Left kidney (tissue), 2 donors: ENCODE results near the gene PCCA. TPM values are rescaled to one million over a fixed set of nuclear protein-coding genes. Genes with fewer than 3 reads are reported as not detected.
"Not testable (repeated sequence)": the region's sequence is repeated elsewhere in the genome, so short reads cannot be mapped to it uniquely, and the experiment has no call there.

Experiments
- DNase-seq: peaks from one replicate; pipeline ENCODE4 v3.0.0-alpha.2; 2013
- polyA plus RNA-seq: library from polyadenylated mRNA; unstranded; fragments of 120-200 nt; gene quantifications from one replicate; pipeline ENCODE4 v1.2.1, GENCODE V29; 2013; ENCODE audit not compliant: insufficient read length

Gene PCCA
- polyA plus RNA-seq, 1 donor, result 64.7 TPM

DNA sequence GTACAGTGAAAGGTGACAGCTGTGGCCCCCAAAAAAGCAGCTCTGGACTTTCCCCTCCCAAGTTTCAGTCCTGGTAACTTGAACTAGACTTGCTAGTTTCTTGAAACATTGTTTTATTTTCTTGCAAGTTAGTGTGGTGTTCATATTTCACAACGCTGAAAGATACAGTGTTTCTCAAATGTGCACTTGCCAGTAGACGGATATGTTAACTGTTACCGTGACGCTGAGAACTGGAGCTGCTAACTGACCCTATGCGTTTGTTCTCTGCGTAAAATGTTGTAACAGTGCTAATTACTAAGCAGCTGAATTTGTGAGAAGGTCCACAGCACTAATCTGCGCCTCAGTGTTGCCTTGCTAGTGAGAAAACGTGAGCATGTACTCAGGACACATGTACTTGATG is 420.1 kb downstream of the PCCA start:
- DNase-seq, result no peak

DNA sequence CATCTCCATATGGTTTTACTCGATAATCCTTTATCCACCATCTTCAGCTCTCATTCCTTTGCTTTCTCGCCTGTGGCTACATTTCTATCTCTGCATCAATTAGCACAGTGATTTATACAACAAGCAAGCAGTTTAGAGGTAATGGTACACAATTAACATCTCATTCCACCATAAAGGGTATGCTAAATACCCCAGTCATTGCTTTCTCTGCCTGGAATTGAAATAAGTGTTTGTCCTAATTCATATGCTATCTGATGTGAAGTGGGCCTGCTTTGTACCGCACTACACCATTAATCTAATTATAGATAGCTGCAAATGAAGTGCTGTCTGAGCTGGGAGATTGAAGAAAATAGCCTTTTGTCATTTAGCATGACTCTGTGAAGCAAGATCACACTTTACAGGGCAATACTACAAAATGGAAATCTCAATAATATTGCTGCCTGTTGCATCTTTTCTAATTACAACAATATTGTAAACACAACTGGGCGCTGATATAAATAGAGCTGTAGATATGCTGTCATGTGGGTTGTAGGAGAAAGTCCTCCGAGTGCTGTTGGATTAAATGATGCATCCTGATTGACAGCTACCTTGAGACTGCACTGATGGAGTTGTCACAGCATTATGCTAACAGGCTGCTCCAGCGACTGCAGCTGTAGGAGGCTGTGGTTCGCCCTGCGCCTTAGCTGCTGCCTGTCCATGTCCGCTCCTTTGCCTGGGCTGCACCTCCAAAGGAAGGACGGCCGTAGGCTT is 421.5 kb downstream of the PCCA start:
- DNase-seq, result no peak

DNA sequence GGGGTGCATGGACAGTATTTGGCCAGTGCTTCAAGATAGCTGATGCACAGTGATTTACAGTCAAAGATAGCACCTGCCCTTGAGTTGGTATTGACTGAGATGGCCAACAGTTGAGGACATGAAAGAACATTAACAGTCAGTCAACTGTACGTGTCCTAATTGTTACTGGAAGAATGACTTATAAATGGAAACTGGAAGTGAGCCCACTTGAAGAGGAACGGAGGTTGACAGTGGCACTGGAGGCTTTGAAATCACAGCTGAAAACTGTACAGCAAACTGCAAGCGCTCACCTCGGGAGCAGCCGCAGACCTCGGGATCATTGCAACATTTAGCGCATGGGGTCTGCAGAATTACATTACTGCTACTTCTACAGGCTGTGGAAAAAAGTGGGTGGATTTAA is 422.6 kb downstream of the PCCA start:
- no peak for DNase-seq

DNA sequence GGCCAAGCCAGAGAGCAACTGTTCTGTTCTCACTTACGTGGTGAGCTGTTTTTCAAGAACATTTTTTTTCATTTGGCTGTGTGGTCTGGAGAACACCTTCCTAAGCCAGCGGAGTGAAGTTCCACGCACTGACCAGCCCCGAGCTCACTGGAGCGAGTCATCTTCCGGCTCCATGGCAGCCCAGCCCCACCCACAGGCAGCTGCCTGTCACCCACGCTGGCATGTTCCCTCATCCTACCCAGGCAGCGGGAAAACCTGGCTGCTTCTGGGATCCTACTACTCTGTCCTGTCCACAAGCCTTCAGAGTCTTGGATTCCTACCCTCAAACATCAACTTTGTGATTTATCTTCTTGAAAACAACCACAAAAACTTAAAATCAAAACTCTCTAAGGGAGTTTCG is 423.5 kb downstream of the PCCA start:
- no peak for DNase-seq

DNA sequence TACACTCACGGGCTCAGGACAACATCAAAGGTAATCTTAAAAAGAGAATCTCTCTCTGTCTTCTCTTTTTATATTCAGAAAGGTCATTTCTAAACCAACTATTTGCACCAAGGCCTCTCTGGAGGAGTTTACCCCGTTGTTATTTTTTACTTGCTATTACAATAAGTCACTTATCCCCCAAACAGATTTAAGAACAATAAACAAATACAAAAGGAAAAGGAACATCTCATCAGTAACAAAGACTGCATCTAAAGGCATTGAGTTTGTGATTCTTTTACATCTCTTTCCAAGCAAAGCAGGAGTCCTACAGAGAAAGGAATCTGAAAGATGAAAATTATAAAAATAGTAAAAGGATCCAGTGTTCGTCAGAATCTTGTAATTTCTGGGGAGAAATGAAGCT is 424.3 kb downstream of the PCCA start:
- no peak for DNase-seq

DNA sequence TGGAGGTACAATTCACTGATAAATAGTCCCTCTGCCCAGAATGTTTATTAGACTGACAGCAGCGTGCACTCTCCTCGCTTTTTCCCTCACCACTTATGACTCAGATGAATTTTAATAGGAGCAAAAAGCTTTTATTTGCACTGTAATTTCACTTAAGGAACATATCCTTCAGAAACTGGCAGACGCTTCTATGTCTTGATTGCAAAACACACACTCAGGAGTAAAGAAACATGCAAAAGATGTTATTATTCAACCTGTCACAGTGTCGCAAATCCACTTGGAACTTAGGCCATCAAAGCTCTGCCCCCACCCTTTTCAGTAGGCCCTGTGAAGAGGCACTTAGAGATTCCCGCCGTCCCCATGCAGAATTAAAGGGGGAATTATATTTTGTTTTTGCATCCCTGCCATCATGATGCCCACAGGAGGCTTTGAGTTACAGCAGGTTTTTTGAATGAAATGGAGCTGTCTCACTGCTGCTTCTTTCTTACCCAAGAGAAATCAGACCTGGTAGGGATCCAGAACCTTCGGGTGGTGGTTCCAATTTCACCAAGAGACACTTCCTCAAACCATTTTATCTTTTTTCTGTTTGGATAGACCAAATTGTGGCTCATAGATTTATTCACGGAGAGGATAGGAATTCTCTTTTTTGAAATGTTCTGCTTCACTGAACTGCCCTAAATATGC is 425.2 kb downstream of the PCCA start:
- no peak for DNase-seq

DNA sequence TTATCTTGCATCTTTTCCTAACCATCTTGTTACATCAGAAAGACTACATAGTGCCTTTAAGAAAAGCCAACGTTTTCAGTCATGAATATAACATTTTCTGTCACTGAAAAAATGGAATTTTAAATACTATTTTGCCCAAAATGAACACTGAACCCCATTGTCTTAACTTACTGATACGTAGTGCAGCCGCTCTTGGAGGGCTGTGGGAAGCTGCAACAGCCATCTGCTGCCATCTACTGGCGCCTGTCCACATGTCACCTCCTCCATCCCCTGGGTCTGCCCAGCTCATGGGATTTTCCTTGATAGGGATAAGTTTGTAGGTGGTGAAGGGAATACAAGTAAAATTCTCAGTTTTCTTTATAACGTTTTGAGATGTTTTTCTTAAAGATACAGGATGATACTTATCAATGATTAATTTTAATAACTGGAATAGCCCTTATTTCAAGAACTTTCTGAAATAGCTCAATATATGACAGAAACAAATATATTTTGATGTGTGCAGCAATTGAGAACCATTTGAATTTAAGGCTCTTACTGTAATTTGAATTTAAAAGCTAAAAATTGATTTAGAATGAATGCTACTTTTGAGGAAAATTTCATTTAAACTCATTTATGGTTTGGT is 426.0 kb downstream of the PCCA start:
- DNase-seq, result peak; percentile 78

DNA sequence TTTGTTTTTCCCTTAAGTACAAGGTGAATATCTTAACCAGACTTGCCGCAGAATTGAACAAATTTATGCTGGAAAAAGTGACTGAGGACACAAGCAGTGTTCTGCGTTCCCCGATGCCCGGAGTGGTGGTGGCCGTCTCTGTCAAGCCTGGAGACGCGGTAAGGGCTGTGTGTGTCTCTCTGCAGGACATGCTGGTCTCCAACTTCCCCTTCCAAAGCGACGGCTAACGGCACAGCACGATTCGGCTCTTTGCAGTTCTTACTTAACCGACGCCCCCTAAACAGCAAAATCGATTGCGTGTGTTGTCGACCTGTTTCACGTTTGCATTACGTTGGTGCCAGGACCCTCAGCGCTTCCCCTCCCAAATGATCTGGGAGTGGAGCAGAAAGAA is 426.5 kb downstream of the PCCA start:
- DNase-seq, result no peak

DNA sequence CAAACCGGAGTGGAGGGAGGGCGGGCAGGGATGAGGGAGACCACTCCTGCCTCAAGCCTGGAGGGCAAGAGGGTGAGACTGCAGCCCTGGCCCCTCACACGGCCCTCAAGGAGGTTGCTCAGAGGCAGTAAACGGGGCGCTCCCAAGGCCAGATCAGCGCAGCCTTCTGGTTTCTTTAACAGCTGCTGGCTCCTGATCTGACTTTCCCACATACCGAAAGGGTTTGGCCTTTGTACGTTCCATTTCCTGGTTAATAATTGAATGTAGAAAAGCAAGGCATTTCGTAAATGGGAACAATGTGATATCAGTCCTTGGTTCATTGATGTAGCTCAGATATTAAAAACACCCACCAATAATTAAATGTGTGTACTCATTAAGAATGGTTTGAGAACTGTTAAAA is 428.2 kb downstream of the PCCA start:
- no peak for DNase-seq

DNA sequence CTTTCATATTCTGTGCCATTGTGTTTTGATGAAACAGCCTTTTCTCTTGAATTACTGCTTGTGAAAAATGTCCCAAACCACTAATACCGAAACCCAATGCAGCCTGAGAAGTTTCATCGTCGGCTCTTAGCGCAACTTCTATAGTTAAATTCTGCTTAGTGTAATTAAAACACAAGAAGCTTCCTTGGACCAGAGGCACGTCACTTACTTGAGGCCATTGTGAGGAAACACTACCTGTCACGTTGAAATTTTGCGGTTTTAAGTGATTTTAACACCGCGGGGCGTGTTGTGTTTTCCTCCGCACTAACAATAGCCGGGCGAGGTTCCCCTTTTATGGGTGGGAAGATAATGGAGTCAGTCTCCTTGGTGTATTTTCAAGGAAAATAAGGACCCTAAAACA is 428.8 kb downstream of the PCCA start:
- DNase-seq, result no peak

DNA sequence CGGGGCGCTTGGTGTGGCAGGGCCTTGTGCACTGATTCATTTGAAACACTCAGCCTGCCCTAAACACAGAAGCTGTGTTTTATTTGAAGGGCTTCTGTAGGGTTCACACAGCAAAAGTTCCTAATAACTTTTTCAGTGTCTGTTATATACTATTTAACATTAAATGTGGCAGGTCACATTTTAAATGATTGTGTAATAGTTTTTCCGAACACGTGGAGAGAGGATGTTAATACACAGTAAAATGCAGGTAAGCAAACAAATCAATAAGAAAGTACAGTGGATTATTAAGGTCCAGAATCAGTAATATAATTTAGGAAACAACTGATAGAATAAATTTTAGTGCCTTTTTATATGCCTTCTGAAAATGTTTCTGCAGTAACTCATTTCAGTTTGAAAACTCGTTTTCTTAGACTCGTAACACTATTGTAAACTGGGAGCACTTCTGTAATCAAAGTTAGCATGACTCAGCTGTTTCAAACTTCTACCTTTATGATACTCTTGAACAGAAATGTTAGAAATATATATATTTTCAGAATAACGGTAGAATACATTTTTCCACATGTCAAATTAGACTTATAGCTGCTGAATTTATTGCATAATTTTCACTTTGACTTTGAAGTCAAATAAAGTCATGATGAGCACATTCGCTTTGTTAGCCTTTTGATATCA is 429.6 kb downstream of the PCCA start:
- DNase-seq, result no peak

DNA sequence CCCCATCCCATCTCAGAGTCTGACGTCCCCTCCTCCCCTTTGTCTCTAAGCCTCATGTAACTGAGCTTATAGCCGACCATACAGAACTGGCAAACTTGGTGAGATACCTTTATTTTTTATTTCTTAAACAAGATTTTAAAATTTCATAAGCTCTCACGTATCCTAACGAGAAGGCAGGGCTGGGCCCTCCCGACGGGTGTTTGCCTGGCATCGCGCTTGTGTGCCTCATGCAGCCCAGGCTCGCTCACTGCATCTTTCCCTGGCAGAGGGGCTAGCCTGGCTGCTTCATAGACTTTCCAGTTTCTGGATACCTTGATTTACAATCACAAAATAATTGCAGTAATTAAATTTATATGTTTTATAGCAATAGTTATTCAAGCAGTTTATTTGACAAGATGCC is 430.7 kb downstream of the PCCA start:
- no peak for DNase-seq

DNA sequence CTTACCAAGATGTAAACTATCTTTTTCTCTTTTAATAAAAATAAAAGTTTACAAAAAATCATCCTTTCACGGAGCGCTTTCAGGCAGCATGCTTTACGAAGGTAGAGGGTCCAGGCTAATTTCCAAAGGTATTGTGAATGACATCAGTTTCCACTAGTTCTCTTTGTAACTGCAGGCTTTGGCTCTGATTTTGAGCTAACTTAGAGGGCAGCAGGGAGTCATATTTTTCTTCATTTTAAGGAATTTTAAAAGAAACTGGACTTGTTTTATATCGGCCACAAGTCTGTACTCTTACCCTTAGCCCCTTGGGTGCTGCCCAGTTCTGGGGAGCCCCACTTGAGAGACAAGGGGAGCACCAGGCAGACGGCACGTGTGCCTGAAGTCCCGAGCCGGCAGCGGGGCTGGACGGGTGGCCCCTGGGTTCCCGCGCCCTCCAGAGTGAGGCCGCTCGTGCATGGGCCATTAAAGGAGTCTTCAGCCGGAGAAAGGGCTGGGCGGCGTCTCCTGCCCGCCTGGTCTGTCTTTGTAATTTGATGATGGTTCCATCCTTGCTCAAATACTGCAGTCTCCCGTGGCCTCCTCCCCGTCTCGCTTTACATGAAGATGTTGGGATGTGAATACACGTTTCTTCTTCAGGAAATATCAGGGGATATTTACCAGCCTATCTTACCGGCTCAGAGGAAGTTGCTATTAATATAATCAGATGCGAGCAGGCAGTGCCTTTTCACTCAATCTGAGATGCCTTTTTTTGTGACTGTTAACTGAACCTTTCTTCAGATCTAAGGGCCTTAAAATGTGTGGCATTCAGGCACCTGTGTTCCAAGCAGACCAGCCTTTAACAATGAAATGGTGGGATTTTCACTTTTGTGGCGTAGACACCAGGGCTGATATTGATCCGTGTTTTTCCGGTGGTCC is 432.3 kb downstream of the PCCA start:
- no peak for DNase-seq

DNA sequence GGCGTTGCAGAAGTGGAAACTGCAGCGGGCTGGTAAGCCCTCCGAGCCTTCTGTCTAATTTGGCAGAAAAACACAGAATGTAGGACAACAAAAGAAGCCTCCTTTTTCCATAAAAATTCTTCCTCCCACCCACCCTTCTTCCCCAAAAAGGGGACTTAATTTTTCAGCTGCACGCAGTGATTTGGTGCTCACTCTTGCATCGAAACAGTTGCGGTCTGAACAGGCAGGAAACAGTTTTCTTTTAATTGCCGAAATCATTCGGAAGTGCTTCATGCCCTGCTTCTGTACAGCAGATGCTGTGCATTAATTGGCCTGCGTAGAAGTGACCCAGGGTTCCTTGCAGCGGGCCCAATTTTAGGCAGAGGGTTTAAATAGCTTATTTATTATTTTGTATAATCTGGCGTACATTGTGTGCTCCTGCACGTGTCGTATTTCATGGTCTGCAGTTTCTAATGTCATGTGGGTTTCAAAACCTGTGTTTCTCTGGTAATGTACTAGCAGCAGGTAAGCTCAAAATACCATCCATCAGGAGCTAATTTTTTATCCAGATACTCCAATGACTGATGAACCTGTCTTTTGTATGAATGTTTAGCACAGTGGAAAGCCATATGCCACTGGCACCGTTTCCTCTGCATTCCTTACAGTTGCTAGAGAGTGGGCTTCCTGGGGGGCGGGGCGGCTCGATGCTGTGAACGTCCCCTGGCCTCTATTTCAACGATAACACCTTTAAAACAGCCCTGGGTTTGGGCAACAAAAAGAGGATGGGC is 433.1 kb downstream of the PCCA start:
- DNase-seq, result no peak

DNA sequence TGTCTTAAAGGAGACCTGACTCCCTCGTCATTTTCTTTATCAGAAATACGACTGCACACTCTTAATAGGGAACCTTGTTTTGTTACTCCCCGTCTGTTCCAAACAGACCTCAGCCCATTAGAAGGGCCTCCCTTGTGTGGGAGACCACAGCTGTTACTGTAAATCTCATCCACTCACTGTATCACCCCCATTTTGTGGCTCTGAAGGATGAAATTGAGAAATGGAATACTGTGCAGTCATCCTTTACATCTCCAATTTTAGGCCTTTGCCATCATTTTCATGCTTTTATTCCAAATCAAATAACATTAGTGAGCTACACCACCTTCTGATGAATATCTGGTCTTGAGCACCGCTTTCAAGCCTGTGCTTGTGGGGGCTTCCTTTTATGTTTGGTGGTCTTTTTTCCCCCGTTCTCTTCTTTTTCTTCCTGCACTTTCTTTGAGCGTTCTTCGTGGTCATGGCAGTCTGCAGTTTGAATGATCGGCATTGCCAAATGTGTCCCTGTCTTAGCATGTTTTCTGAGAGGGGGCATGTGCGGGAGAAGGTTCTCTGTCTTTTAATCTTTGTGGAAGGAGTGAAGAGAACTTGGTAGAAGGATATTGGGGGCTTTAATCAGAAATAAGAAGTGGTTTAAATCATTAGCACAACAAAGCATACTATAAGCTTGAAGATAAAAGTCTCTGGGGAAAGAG is 433.9 kb downstream of the PCCA start:
- no peak for DNase-seq

DNA sequence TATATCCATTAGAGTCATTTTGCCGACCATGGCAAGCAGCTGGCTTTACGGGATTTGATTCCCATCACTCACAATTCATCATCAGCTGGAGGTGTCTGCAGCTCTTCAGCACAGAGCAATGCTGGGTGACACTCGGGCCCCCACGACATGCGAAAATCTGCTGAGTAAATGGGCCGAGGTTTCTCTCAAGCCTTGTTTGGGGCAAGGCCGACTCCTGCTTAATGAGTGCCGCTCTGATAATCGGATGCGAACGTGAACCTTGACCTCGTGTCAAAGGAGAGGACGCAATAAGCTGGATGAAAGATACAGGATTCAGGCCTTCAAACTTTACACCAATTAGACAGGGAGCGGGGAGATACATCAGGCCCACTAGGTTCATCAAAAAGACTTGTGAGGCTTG is 434.5 kb downstream of the PCCA start:
- no peak for DNase-seq

DNA sequence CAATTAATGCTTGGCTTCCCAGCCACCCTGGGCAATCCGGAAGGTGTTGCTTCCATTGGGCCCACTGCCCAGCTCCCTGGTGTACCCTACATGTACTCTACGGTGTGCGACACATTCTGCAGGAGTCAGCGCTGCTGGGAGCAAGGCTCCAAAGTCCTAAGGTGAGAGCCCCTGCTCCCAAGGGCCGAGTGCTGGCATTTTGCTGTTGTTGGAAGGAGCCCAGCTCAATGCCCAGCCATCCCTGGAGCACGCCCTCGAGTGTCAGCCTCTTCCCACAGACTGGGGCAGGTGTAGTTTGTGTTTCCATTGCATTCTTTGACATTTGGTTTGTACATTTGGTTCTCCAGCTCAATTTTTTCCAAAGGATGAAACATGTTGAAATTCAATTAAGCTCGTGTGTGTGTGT is 435.1 kb downstream of the PCCA start:
- DNase-seq, result no peak

DNA sequence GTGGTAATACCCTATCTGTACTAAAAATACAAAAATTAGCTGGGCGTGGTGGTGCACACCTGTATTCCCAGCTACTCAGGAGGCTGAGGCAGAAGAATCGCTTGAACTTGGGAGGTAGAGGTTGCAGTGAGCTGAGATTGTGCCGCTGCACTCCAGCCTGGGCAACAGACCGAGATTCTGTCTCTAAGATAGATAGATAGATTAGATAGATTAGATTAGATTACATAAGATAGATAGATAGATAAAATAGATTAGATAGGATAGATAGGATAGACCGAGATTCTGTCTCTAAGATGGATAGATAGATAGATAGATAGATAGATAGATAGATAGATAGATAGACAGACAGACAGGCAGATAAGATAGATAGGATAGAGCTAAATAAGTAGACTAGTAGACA is 435.8 kb downstream of the PCCA start:
- not testable (repeated sequence) for DNase-seq

DNA sequence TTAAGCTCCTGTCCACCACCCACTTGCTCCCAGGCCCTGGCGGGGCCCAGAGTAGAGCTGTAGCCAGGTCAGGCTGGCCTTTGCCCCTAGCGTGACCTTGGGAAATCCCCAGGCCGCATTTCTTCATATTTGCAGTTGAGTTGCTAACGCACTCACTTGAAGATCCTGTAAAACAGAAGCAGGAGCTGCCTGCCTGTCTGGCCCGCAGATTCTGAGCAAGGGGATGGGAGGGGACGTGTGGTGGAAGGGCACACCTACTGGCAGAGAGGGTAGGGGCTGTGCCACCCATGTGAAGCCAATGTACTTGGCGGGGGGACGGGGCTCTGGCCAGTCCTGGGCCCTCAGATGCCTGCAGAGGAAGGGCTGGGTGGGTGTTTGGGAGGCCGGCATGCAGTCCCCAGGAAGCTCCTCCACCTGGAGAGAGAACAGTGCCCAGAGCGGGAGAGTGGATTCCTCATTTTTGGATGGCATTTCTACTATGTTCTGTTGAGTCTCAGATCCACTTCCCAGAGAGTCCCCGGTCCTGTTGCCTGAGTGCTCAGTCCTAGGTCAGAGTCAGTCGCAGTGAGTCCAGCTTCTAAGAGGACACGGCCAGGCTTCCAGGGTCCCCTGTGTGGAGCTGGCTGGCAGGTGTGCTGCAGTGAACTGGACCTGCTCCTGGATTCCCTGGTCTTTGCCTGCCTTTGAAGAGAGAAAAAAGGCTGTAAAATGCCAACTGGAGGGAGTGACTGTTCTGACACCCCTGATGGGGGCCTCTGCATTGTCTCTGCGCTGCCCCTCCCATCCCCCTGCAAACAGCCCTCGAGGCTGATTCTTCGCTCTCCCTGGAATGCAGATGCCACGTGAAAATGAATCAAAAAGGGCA is 436.8 kb downstream of the PCCA start:
- DNase-seq, result no peak
